ENCODE results near the gene CRBN.

Gene CRBN

DNA sequence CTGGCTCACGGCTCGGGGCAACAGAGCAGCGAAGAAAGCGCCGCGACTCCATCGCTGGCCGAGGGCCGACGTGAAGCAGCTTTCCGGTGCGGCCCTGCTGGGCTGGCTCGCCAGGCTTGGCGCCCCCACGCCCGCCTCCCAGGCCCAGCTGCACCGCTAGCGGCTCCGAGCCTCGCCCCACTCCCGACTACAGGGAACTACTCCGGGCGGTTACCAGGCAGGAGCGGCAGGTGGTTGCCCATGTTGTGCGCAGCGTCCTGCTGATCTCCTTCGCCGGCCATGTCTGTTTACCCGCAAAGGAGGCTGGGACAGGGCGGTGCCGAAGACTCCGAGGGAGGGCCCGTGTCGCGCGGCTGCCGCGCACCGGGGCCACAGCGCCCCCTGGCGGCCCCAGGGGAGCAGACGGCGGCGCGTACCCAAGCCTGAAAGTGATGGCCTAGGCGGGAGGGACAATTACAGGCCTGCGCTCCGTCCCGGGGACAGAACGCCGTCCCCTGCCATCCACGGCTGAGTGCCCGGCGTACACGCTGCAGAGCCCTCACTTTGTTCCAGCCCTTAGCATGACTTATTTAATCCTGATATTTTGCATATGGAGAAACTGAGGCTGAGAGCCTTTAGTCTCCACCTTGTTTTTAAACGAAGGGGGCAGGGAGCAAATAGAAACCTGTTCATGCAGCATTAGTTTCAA, at the start of gene CRBN:
CRBN (minus strand) TSS at position 285 of the 688 bp plus-strand sequence; CDS start at position 281, 4 bp downstream.
- TF ChIP-seq, protein P1, sequence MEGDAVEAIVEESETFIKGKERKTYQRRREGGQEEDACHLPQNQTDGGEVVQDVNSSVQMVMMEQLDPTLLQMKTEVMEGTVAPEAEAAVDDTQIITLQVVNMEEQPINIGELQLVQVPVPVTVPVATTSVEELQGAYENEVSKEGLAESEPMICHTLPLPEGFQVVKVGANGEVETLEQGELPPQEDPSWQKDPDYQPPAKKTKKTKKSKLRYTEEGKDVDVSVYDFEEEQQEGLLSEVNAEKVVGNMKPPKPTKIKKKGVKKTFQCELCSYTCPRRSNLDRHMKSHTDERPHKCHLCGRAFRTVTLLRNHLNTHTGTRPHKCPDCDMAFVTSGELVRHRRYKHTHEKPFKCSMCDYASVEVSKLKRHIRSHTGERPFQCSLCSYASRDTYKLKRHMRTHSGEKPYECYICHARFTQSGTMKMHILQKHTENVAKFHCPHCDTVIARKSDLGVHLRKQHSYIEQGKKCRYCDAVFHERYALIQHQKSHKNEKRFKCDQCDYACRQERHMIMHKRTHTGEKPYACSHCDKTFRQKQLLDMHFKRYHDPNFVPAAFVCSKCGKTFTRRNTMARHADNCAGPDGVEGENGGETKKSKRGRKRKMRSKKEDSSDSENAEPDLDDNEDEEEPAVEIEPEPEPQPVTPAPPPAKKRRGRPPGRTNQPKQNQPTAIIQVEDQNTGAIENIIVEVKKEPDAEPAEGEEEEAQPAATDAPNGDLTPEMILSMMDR (IDR thresholded peaks at IDR 0.05): peak; percentile 98
- no peak for TF ChIP-seq ZFX (IDR thresholded peaks at IDR 0.05; ENCODE audit: borderline replicate concordance)

DNA sequence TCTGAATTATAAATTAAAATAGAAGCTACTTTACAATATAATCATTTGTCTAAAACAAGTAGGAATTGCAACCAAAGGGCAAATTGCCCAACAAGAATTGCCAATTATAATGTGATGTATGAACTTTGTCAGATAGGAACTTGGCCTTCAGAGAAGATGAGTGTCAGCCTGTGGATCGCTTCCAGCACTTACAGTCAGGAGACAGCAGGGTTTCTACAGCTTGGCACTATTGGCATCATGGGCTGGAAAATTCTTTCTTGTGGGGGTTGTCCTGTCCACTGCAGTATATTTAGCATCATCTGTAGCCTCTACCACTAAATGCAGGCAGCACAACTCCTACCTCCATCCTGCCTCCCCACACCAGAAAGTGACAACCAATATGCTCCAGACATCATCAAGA, 48.1 kb upstream of the CRBN start:
- TF ChIP-seq, protein P1 (IDR thresholded peaks at IDR 0.05): no peak
- TF ChIP-seq ZFX (IDR thresholded peaks at IDR 0.05; ENCODE audit: borderline replicate concordance): no peak
- no peak overlapping the region for H3K27ac ChIP-seq

More for the DNA sequence above, at the start of gene CRBN:
- peak within 1 kb of the TSS; percentile 44; the same call in 1 of the 2 replicates for H3K27ac ChIP-seq

DNA sequence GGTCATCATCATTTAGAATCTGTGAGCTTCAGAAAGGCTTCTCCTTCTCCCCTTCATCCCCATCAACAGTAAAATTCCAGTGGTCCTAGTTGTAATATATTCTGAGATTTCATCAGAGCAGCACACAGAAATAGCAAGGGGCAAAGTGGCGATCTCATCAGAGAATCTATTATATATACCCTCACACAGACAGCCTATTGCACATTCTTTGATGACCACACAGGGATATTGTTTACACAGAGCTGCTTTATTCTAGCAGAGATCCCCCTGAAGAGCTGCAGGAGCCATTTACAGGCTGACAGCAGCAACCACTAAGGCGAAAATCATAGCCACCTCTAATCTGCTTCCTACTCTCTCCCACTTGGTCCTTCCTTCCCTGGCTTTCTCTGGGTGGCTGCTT, 42.0 kb upstream of the CRBN start:
- TF ChIP-seq ZFX (IDR thresholded peaks at IDR 0.05; ENCODE audit: borderline replicate concordance): no peak
- TF ChIP-seq, protein P1 (IDR thresholded peaks at IDR 0.05): no peak
- no peak overlapping the region for H3K27ac ChIP-seq

DNA sequence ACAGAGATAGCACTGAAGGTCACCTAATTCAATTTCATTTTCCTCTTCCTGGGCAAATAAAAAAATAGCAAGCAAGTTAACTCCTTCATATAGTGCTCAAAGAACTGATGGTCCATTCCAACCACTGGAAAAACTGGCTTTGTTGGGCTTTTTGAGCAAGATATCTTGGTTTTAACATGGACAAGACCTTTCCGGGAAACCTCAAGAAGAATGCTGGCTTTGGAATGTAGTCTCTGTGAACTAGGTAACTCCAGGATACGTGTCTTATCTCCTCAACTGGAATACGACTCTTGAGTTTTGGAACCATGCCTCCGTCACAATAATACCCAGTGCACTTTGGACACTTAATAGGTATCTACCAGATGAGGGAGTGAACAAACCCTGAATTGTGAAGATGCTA, 36.9 kb upstream of the CRBN start:
- no peak for TF ChIP-seq ZFX (IDR thresholded peaks at IDR 0.05; ENCODE audit: borderline replicate concordance)
- TF ChIP-seq, protein P1 (IDR thresholded peaks at IDR 0.05): no peak
- no peak overlapping the region for H3K27ac ChIP-seq

GRCh38 chr3:3212781-3213440, 33.4 kb upstream of the CRBN start:
- no peak overlapping the region for H3K27ac ChIP-seq
- no peak for TF ChIP-seq ZFX (IDR thresholded peaks at IDR 0.05; ENCODE audit: borderline replicate concordance)
- TF ChIP-seq, protein P1 (IDR thresholded peaks at IDR 0.05): no peak

DNA sequence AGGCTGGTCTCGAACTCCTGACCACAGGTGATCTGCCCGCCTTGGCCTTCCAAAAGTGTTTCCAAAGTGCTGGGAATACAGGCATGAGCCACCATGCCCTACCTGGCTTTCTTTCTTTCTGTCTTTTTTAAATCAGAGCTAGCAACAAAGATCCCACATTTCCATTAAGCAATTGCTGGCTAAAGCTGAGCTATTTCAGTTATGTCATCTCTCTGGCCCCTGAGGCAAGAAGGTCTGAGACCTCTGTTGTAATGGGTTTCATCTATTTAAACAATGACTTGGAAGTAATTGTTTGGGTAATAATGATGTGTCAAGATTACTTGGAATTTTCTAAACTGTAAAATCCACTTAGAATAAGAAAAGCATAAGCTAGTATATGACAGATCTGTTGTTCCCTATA, 30.2 kb upstream of the CRBN start:
- no peak overlapping the region for H3K27ac ChIP-seq
- TF ChIP-seq ZFX (IDR thresholded peaks at IDR 0.05; ENCODE audit: borderline replicate concordance): no peak
- TF ChIP-seq, protein P1 (IDR thresholded peaks at IDR 0.05): no peak

DNA sequence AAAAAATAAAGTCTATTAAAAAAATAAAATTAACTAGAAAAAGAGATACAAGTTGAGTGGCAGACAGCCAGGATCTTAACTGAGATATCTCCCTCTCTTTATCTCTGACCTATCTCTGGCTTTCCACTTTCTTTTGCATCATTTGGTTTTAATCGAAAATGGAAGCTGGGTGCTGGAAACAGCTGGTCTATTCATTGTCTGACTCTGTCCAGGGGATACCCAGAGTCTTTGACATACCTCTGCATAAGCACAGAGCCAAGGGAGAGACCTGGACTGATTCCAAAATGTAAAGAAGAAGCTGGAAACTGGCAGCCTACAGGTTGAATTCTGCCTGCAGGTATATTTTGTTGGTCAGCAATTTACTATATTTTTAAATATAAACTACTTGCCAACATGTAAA, 29.6 kb upstream of the CRBN start:
- no peak overlapping the region for H3K27ac ChIP-seq
- TF ChIP-seq, protein P1 (IDR thresholded peaks at IDR 0.05): no peak
- TF ChIP-seq ZFX (IDR thresholded peaks at IDR 0.05; ENCODE audit: borderline replicate concordance): no peak
